Trophoblast cell (in vitro differentiated cells and primary cell): ENCODE data around the gene DGKH.
"Not testable (repeated sequence)": the region's sequence is repeated elsewhere in the genome, so short reads cannot be mapped to it uniquely, and the experiment has no call there.

Experiments
- DNase-seq, 2 donors: peaks; one replicate each; pipeline ENCODE4 v3.0.0-alpha.2; 2016
- H2AFZ ChIP-seq: 2 replicates; pipeline ENCODE4 v1.6.1; 2013; ENCODE audit warnings: low read length, moderate library complexity, mild to moderate bottlenecking; ENCODE audit not compliant: insufficient read depth, poor library complexity
- H2AK5ac ChIP-seq: 2 replicates; pipeline ENCODE4 v1.6.1; 2013; ENCODE audit warnings: mild to moderate bottlenecking, low read length
- H2BK120ac ChIP-seq: 2 replicates; pipeline ENCODE4 v1.6.1; 2013; ENCODE audit warnings: low read length, mild to moderate bottlenecking, moderate library complexity; ENCODE audit not compliant: insufficient read depth, poor library complexity
- H2BK12ac ChIP-seq: 2 replicates; pipeline ENCODE4 v1.6.1; 2013; ENCODE audit warnings: mild to moderate bottlenecking, low read length, moderate library complexity
- H2BK5ac ChIP-seq: 2 replicates; pipeline ENCODE4 v1.6.1; 2013; ENCODE audit warnings: low read length, low read depth, moderate library complexity, mild to moderate bottlenecking; ENCODE audit not compliant: poor library complexity
- H3K14ac ChIP-seq: 2 replicates; pipeline ENCODE4 v1.6.1; 2013; ENCODE audit warnings: mild to moderate bottlenecking, low read length
- H3K18ac ChIP-seq: 2 replicates; pipeline ENCODE4 v1.6.1; 2013; ENCODE audit warnings: mild to moderate bottlenecking, low read length
- H3K23ac ChIP-seq: 2 replicates; pipeline ENCODE4 v1.6.1; 2013; ENCODE audit warnings: low read length
- H3K27ac ChIP-seq: 2 replicates; pipeline ENCODE4 v1.5.1; 2013; ENCODE audit warnings: low read depth, mild to moderate bottlenecking, inconsistent platforms, low read length, moderate library complexity
- H3K27me3 ChIP-seq: 2 replicates; pipeline ENCODE4 v1.6.1; 2013; ENCODE audit warnings: inconsistent platforms, mild to moderate bottlenecking, low read length, moderate library complexity; ENCODE audit not compliant: insufficient read depth
- H3K36me3 ChIP-seq, 2 experiments: 1 replicate in 1 of 2; 2 replicates in 1 of 2; pipeline ENCODE4 v1.6.1; 2013; ENCODE audit warnings: low read length in 2 of 2, mild to moderate bottlenecking in 2 of 2, moderate library complexity in 1 of 2; ENCODE audit not compliant: insufficient read depth in 2 of 2, control insufficient read depth in 1 of 2
- H3K4ac ChIP-seq: 2 replicates; pipeline ENCODE4 v1.6.1; 2013; ENCODE audit warnings: low read depth, mild to moderate bottlenecking, low read length, moderate library complexity
- H3K4me1 ChIP-seq, 2 experiments: 1 replicate in 1 of 2; 2 replicates in 1 of 2; pipeline ENCODE4 v1.6.1; 2013; ENCODE audit warnings: low read length in 2 of 2, mild to moderate bottlenecking in 2 of 2, moderate library complexity in 1 of 2; ENCODE audit not compliant: insufficient read depth in 2 of 2, control insufficient read depth in 1 of 2
- H3K4me2 ChIP-seq: 2 replicates; pipeline ENCODE4 v1.6.1; 2013; ENCODE audit warnings: inconsistent platforms, mild to moderate bottlenecking, low read length, moderate library complexity
- H3K4me3 ChIP-seq: 2 replicates; pipeline ENCODE4 v1.5.1; 2013; ENCODE audit warnings: mild to moderate bottlenecking, low read depth, low read length, inconsistent platforms
- H3K79me1 ChIP-seq: one replicate; pipeline ENCODE4 v1.6.1; 2013; ENCODE audit warnings: low read length
- H3K79me2 ChIP-seq: 2 replicates; pipeline ENCODE4 v1.6.1; 2013; ENCODE audit warnings: low read length, mild to moderate bottlenecking; ENCODE audit not compliant: control insufficient read depth, insufficient read depth, poor library complexity
- H3K9ac ChIP-seq: 2 replicates; pipeline ENCODE4 v1.6.1; 2013; ENCODE audit warnings: mild to moderate bottlenecking, low read length
- H3K9me3 ChIP-seq: 2 replicates; pipeline ENCODE4 v1.6.1; 2013; ENCODE audit warnings: low read depth, mild to moderate bottlenecking, control low read depth, inconsistent platforms, low read length; ENCODE audit not compliant: insufficient read depth
- H4K12ac ChIP-seq: 2 replicates; pipeline ENCODE4 v1.6.1; 2013; ENCODE audit warnings: low read depth, mild to moderate bottlenecking, low read length, moderate library complexity
- H4K8ac ChIP-seq: 2 replicates; pipeline ENCODE4 v1.6.1; 2013; ENCODE audit warnings: low read depth, mild to moderate bottlenecking, low read length, moderate library complexity
- H4K91ac ChIP-seq: one replicate; pipeline ENCODE4 v1.6.1; 2013; ENCODE audit warnings: low read depth, mild to moderate bottlenecking, low read length, moderate library complexity
- WGBS: extraction: QIAGEN DNeasy Blood & Tissue Kit; methylation state at CpG from one replicate; pipeline ENCODE4 v1.1.7; 2013; ENCODE audit warnings: missing lambda C conversion rate; ENCODE audit not compliant: insufficient read length, insufficient coverage; ENCODE audit errors: extremely low coverage; 5-methylcytosine and 5-hydroxymethylcytosine counted together

The DGKH gene

DNA sequence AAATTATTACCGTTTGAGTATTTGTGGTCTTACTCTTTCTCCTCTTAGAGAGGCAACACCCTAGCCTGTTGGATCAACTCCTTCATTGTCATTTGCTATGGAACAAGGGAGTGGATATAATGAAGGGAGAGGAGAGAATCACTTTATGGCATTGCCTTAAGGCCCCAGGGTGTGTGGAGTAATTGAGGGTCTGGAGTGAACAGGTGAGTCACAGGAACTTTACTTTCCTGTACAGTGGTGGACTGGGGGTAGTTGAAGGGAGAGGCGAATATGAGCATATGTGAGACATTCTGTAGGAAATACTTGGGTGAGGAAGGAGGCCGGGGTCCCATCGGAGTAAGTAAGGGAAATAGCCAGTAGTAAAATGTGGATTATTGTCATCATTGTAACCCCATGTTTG, 17.0 kb downstream of the DGKH start:
- WGBS = no CpG with 5 or more reads among the region's 4 CpGs
- Histone ChIP-seq H2BK12ac (no peak overlapping the region), H3K18ac (no peak overlapping the region), H3K79me2 (no peaks in the 10 kb centered on the region), H4K91ac (no peak overlapping the region), H3K9ac (no peak overlapping the region), H3K23ac (no peak overlapping the region), H2AFZ (no peak overlapping the region), H3K36me3 (no peaks in the 10 kb centered on the region), H3K4me1 (peaks cover 0 to 4% of the 10 kb centered on the region in 2 experiments), H3K4ac (no peak overlapping the region), H3K9me3 (no peaks in the 10 kb centered on the region), H2AK5ac (no peak overlapping the region), H4K8ac (no peak overlapping the region), H2BK120ac (no peak overlapping the region), H3K4me3 (no peak overlapping the region), H4K12ac (no peak overlapping the region), H3K14ac (no peak overlapping the region), H3K79me1 (no peaks in the 10 kb centered on the region), H3K27ac (no peak overlapping the region), H3K4me2 (no peak overlapping the region), H2BK5ac (no peak overlapping the region), H3K27me3 (no peaks in the 10 kb centered on the region)
- DNase-seq = peak in 1 of 2 donors; percentile 12

DNA sequence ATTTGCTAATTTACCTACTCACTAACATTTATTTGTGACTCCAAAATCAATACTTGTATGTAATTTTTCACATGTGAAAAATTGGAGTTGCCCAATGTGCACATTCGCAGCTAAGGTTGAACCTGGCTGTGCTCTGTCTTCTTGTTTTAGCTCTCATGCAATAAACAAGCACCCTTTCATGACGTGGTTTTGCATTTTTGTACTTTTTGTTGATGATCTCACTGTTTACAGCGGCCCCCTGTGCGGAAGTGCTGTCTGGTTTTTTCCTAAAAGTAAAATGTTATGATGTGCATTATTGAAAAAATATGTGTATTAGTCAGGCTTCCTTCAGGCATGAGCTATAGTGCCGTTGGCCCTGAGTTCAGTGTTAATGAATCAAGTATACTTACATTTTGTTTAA, 18.1 kb downstream of the DGKH start:
- no peak overlapping the region for H4K8ac ChIP-seq
- no peak overlapping the region for H4K91ac ChIP-seq
- no peaks in the 10 kb centered on the region for H3K79me2 ChIP-seq
- no peak overlapping the region for H2BK12ac ChIP-seq
- H2BK120ac ChIP-seq = no peak overlapping the region
- H3K79me1 ChIP-seq = no peaks in the 10 kb centered on the region
- no peaks in the 10 kb centered on the region for H3K9me3 ChIP-seq
- peak; percentile 69 to 94 for DNase-seq
- H3K27ac ChIP-seq = no peak overlapping the region
- H2AK5ac ChIP-seq = no peak overlapping the region
- no peak overlapping the region for H3K4me3 ChIP-seq
- H4K12ac ChIP-seq = no peak overlapping the region
- no peak overlapping the region for H3K23ac ChIP-seq
- no peak overlapping the region for H2AFZ ChIP-seq
- H2BK5ac ChIP-seq = no peak overlapping the region
- H3K4me2 ChIP-seq = no peak overlapping the region
- no peak overlapping the region for H3K14ac ChIP-seq
- no peak overlapping the region for H3K4ac ChIP-seq
- H3K9ac ChIP-seq = no peak overlapping the region
- H3K4me1 ChIP-seq = peaks cover 0 to 4% of the 10 kb centered on the region in 2 experiments
- no peak overlapping the region for H3K18ac ChIP-seq
- WGBS = no CpG with 5 or more reads among the region's 5 CpGs
- H3K27me3 ChIP-seq = no peaks in the 10 kb centered on the region
- H3K36me3 ChIP-seq = no peaks in the 10 kb centered on the region

DNA sequence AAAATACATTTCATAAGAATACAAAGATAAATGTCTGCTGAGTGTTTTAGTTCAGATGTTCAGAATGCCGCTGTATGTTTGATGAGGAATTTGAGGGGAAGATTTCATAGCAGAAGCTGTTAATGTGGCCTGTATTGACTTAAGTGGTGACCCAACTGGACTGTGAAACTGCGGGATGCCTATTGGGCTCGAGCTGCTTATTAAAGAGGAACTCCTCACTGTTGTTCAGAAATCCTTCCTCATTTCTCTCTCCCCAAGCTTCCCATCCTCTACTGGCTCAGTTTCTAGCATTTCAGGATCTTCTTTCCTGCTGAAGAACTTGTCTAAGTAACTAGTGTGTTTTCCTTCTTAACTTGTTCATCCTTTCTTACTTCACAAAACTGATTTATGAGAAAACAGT, 20.4 kb downstream of the DGKH start:
- no peak overlapping the region for H3K27ac ChIP-seq
- WGBS = no CpG with 5 or more reads among the region's 3 CpGs

DNA sequence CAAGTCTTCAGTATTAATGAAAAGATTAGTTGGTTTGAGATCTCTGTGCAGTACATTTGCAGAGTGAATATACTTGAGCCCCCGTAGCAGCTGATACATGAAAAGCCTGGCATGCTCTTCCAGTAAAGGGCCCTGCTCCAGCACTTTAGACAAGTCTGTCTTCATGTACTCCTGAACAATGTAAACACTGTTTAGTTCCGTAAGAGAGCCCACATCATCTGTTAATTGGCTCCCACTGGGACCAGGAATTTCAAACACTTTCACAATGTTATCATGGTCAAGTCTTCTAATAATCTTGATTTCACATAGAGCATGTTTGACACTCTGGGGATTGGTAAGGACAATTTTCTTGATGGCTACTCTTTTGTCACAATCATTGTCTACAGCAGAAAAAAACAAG, 22.2 kb downstream of the DGKH start:
- WGBS = no CpG with 5 or more reads among the region's 2 CpGs
- not testable (repeated sequence) for H3K36me3 ChIP-seq, H4K12ac ChIP-seq, H3K4me3 ChIP-seq, H4K91ac ChIP-seq, H2BK12ac ChIP-seq, H3K4me1 ChIP-seq, H2AFZ ChIP-seq, H3K4me2 ChIP-seq, H3K4ac ChIP-seq, H3K27ac ChIP-seq, H3K9me3 ChIP-seq, H2BK5ac ChIP-seq, H3K27me3 ChIP-seq, H3K79me1 ChIP-seq, H2BK120ac ChIP-seq, H2AK5ac ChIP-seq, H3K9ac ChIP-seq, H3K14ac ChIP-seq, H3K23ac ChIP-seq, H4K8ac ChIP-seq, H3K18ac ChIP-seq, H3K79me2 ChIP-seq
- peak; percentile 44 to 85 for DNase-seq

More for the DNA sequence above, 20.4 kb downstream of the DGKH start:
- no peak overlapping the region for H3K18ac ChIP-seq
- no peak overlapping the region for H4K91ac ChIP-seq
- no peak overlapping the region for H4K8ac ChIP-seq
- no peak overlapping the region for H4K12ac ChIP-seq
- peaks cover 0 to 4% of the 10 kb centered on the region in 2 experiments for H3K4me1 ChIP-seq
- no peak overlapping the region for H2BK5ac ChIP-seq
- no peak overlapping the region for H3K4me3 ChIP-seq
- DNase-seq = no peak
- H3K79me2 ChIP-seq = no peaks in the 10 kb centered on the region
- no peak overlapping the region for H3K4me2 ChIP-seq
- H3K36me3 ChIP-seq = no peaks in the 10 kb centered on the region
- H2BK12ac ChIP-seq = no peak overlapping the region
- H3K14ac ChIP-seq = no peak overlapping the region
- H3K4ac ChIP-seq = no peak overlapping the region
- H3K79me1 ChIP-seq = no peaks in the 10 kb centered on the region
- H3K23ac ChIP-seq = no peak overlapping the region
- no peaks in the 10 kb centered on the region for H3K9me3 ChIP-seq
- H3K9ac ChIP-seq = no peak overlapping the region
- H2AFZ ChIP-seq = no peak overlapping the region
- H2AK5ac ChIP-seq = no peak overlapping the region
- H2BK120ac ChIP-seq = no peak overlapping the region
- H3K27me3 ChIP-seq = no peaks in the 10 kb centered on the region
